GM21825 (cell line): ENCODE data around the gene NOP14.
"Not testable (repeated sequence)": the region's sequence is repeated elsewhere in the genome, so short reads cannot be mapped to it uniquely, and the experiment has no call there.

Experiments used
- ATAC-seq: cut with Tn5 transposase; IDR thresholded peaks from one replicate; pipeline ENCODE4 v1.9.1; 2021; ENCODE audit warnings: mild to moderate bottlenecking, moderate library complexity; ENCODE audit not compliant: unreplicated experiment

The NOP14 gene

GRCh38 chr4:2943364-2944090, 19.7 kb downstream of the NOP14 start:
- ATAC-seq = no peak

- no peak for ATAC-seq
Observed at GRCh38 chr4:2942532-2943363, 20.5 kb downstream of the NOP14 start.

- no peak for ATAC-seq
Observed at GRCh38 chr4:2942037-2942531, 21.1 kb downstream of the NOP14 start.

- ATAC-seq = no peak
Observed at GRCh38 chr4:2941138-2942036, 21.8 kb downstream of the NOP14 start.

- ATAC-seq = no peak
Observed at GRCh38 chr4:2940267-2941137, 22.7 kb downstream of the NOP14 start.

GRCh38 chr4:2939383-2940243, 23.6 kb downstream of the NOP14 start:
- no peak for ATAC-seq

- ATAC-seq = no peak
Observed at GRCh38 chr4:2938906-2939305, 24.3 kb downstream of the NOP14 start.

GRCh38 chr4:2938411-2938810, 24.8 kb downstream of the NOP14 start:
- not testable (repeated sequence) for ATAC-seq

- no peak for ATAC-seq
Observed at GRCh38 chr4:2937986-2938385, 25.2 kb downstream of the NOP14 start.

- ATAC-seq = no peak
Observed at GRCh38 chr4:2937146-2937857, 25.9 kb downstream of the NOP14 start.

GRCh38 chr4:2936773-2937145, 26.4 kb downstream of the NOP14 start:
- ATAC-seq = no peak

GRCh38 chr4:2935762-2936743, 27.2 kb downstream of the NOP14 start:
- ATAC-seq = no peak

GRCh38 chr4:2934813-2935761, 28.1 kb downstream of the NOP14 start:
- peak; percentile 41 for ATAC-seq

GRCh38 chr4:2934077-2934812, 29.0 kb downstream of the NOP14 start:
- ATAC-seq = no peak

- no peak for ATAC-seq
Observed at GRCh38 chr4:2933566-2934076, 29.6 kb downstream of the NOP14 start.
